GM23248 (cell line): ENCODE results near the gene CDKN3.

Experiments used
- EZH2 ChIP-seq: fragments of 200-600 bp; sonication (generic); IDR thresholded peaks from 2 replicates; pipeline ENCODE4 v1.6.1; 2018; ENCODE audit warnings: antibody characterized with exemption, mild to moderate bottlenecking; ENCODE audit not compliant: insufficient read depth, poor library complexity, severe bottlenecking
- EZH2phosphoT487 ChIP-seq: fragments of 200-600 bp; sonication (generic); IDR thresholded peaks from 2 replicates; pipeline ENCODE4 v1.6.1; 2018; ENCODE audit warnings: antibody characterized with exemption, moderate library complexity, mild to moderate bottlenecking, low read depth; ENCODE audit not compliant: insufficient read depth

DNA sequence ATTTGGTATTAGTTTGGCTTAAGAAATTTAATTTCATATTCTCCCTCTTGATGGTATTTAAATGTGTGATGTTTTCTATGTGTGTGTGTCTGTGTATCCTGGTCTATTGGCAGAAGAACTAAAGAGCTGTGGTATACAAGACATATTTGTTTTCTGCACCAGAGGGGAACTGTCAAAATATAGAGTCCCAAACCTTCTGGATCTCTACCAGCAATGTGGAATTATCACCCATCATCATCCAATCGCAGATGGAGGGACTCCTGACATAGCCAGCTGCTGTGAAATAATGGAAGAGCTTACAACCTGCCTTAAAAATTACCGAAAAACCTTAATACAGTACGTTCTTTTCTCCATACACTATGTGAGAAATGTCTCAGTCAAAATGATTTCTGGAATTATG is 14.6 kb downstream of the CDKN3 start:
- no peak for TF ChIP-seq EZH2
- no peak for TF ChIP-seq EZH2phosphoT487
